Measurements from ENCODE around the gene NPRL2.

GRCh38 chr3:50358355-50358910 lies 7.9 kb upstream of the NPRL2 start:
- TF ChIP-seq CREB1 (CRISPR knock-in tag; IDR thresholded peaks at IDR 0.05; ENCODE audit: low read depth) (no peak), CTCF (conservative IDR thresholded peaks at IDR 0.05; ENCODE audit: low read depth in 2 of 2) (no peak), POLR2AphosphoS5 (IDR thresholded peaks at IDR 0.05; ENCODE audit: low read depth) (no peak), REST (IDR thresholded peaks at IDR 0.05; ENCODE audit: unreplicated experiment) (no peak), NANOG (IDR thresholded peaks at IDR 0.05; ENCODE audit: borderline replicate concordance) (no peak), EZH2phosphoT487 (IDR thresholded peaks at IDR 0.05; ENCODE audit: unreplicated experiment) (no peak), ZNF114 (CRISPR knock-in tag; IDR thresholded peaks at IDR 0.05) (no peak), EZH2 (IDR thresholded peaks at IDR 0.05; ENCODE audit: low read depth, unreplicated experiment) (no peak)
